ENCODE data around the gene RPS25. TPM values are rescaled to one million over a fixed set of nuclear protein-coding genes. Genes with fewer than 3 reads are reported as not detected.

Gene RPS25
- total RNA-seq, 1 experiment from 2014 or later = 1,083 TPM

Small RNA genes within 50 kb of the gene (microRNA-seq; reads per million reads assigned to microRNA genes)
- not detected for gene MIR3656 (ENCODE audit: unreplicated experiment)

Other genes starting within 250 kb of the RPS25 start
- 155 TPM for gene DDX6, start 227.2 kb downstream of the RPS25 start, total RNA-seq (2021; ENCODE audit: unreplicated experiment)
- gene CXCR5, start 134.5 kb downstream of the RPS25 start, total RNA-seq (2021; ENCODE audit: unreplicated experiment) = not detected
- gene BCL9L, start 92.4 kb downstream of the RPS25 start, total RNA-seq (2021; ENCODE audit: unreplicated experiment) = 234 TPM
- 0.92 TPM for gene UPK2, start 62.0 kb downstream of the RPS25 start, total RNA-seq (2021; ENCODE audit: unreplicated experiment)
- not detected for gene FOXR1, start 46.6 kb downstream of the RPS25 start, total RNA-seq (2021; ENCODE audit: unreplicated experiment)
- gene CENATAC, start 20.2 kb downstream of the RPS25 start, total RNA-seq (2021; ENCODE audit: unreplicated experiment) = 45.4 TPM
- gene TRAPPC4, start 423 bp upstream of the RPS25 start, total RNA-seq (2021; ENCODE audit: unreplicated experiment) = 78.9 TPM
- 33.2 TPM for gene SLC37A4, start 12.5 kb upstream of the RPS25 start, total RNA-seq (2021; ENCODE audit: unreplicated experiment)
- 268 TPM for gene HYOU1, start 38.9 kb upstream of the RPS25 start, total RNA-seq (2021; ENCODE audit: unreplicated experiment)
- gene VPS11, start 49.5 kb upstream of the RPS25 start, total RNA-seq (2021; ENCODE audit: unreplicated experiment) = 28.2 TPM
- gene HMBS, start 66.5 kb upstream of the RPS25 start, total RNA-seq (2021; ENCODE audit: unreplicated experiment) = 61.6 TPM
- 72.1 TPM for gene DPAGT1, start 83.5 kb upstream of the RPS25 start, total RNA-seq (2021; ENCODE audit: unreplicated experiment)
- 10.1 TPM for gene C2CD2L, start 89.0 kb upstream of the RPS25 start, total RNA-seq (2021; ENCODE audit: unreplicated experiment)
- 52.7 TPM for gene HINFP, start 103.2 kb upstream of the RPS25 start, total RNA-seq (2021; ENCODE audit: unreplicated experiment)
- gene ABCG4, start 130.7 kb upstream of the RPS25 start, total RNA-seq (2021; ENCODE audit: unreplicated experiment) = 0.39 TPM
- 25.2 TPM for gene NLRX1, start 150.4 kb upstream of the RPS25 start, total RNA-seq (2021; ENCODE audit: unreplicated experiment)
- gene NHERF4, start 167.1 kb upstream of the RPS25 start, total RNA-seq (2021; ENCODE audit: unreplicated experiment) = 0.23 TPM
- gene CBL, start 188.0 kb upstream of the RPS25 start, total RNA-seq (2021; ENCODE audit: unreplicated experiment) = 69.9 TPM

All from Panc1 (cell line).